ENCODE measurements around the gene PHLPP1.

PHLPP1 gene

DNA sequence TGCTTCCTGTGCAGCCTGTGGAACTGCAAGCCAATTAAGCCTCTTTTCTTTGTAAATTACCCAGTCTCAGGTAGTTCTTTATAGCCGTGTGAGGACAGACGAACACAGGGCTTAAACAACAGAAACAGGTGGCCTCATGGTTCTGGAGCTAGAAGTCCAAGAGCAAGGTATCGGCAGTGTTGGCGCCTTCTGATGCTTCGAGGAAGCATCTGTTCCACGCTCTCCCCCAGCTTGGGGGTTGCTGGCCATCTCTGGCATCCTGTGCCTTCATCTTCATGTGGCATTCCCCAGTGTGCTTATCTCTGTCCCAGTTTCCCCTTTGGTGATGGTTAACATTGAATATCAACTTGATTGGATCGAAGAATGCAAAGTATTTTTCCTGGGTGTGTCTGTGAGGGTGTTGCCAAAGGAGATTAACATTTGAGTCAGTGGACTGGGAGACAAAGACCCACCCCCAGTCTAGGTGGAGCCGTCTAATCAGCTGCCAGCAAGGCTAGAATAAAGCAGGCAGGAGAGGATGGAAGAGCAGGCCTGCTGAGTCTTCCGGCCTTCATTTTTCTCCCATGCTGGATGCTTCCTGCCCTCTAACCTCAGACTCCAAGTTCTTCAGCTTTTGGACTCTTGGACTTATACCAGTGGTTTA is 287.6 kb downstream of the PHLPP1 start:
- TF ChIP-seq YY1 (IDR thresholded peaks at IDR 0.05; ENCODE audit: low read depth) (no peak), EGR1 (IDR thresholded peaks at IDR 0.05) (no peak), EP300 (IDR thresholded peaks at IDR 0.05; ENCODE audit: borderline replicate concordance) (no peak), TEAD4 (IDR thresholded peaks at IDR 0.05) (no peak), TCF12 (IDR thresholded peaks at IDR 0.05; ENCODE audit: low read depth) (no peak), CREB1 (IDR thresholded peaks at IDR 0.05; ENCODE audit: low read depth) (no peak), CEBPB (IDR thresholded peaks at IDR 0.05) (no peak), RAD21 (IDR thresholded peaks at IDR 0.05; ENCODE audit: low read depth) (no peak)
- TF ChIP-seq, protein P1, sequence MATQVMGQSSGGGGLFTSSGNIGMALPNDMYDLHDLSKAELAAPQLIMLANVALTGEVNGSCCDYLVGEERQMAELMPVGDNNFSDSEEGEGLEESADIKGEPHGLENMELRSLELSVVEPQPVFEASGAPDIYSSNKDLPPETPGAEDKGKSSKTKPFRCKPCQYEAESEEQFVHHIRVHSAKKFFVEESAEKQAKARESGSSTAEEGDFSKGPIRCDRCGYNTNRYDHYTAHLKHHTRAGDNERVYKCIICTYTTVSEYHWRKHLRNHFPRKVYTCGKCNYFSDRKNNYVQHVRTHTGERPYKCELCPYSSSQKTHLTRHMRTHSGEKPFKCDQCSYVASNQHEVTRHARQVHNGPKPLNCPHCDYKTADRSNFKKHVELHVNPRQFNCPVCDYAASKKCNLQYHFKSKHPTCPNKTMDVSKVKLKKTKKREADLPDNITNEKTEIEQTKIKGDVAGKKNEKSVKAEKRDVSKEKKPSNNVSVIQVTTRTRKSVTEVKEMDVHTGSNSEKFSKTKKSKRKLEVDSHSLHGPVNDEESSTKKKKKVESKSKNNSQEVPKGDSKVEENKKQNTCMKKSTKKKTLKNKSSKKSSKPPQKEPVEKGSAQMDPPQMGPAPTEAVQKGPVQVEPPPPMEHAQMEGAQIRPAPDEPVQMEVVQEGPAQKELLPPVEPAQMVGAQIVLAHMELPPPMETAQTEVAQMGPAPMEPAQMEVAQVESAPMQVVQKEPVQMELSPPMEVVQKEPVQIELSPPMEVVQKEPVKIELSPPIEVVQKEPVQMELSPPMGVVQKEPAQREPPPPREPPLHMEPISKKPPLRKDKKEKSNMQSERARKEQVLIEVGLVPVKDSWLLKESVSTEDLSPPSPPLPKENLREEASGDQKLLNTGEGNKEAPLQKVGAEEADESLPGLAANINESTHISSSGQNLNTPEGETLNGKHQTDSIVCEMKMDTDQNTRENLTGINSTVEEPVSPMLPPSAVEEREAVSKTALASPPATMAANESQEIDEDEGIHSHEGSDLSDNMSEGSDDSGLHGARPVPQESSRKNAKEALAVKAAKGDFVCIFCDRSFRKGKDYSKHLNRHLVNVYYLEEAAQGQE (IDR thresholded peaks at IDR 0.05; ENCODE audit: low read depth): no peak
- TF ChIP-seq, protein P2, sequence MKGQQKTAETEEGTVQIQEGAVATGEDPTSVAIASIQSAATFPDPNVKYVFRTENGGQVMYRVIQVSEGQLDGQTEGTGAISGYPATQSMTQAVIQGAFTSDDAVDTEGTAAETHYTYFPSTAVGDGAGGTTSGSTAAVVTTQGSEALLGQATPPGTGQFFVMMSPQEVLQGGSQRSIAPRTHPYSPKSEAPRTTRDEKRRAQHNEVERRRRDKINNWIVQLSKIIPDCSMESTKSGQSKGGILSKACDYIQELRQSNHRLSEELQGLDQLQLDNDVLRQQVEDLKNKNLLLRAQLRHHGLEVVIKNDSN (IDR thresholded peaks at IDR 0.05): no peak

DNA sequence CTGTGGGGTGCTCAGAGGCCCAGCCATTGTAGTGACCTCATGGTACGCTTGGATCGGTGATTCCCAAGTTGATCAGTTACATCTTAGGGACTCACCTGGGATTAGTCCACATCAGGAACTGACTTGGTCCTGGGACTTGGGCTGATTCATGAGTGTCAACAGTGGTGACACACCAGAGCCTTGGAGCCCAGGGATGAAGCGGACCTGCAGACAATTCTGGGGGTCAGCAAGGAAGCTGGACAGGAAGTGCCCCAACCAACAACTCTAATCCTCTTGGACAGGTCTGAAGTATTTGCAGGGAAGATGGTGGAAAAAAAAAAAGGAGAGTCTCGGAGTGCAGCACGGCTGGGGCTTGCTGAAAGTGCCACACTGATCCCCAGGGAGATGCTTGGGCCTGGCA is 288.6 kb downstream of the PHLPP1 start:
- no peak for TF ChIP-seq FOXM1 (IDR thresholded peaks at IDR 0.05; ENCODE audit: borderline replicate concordance, low read depth)
- TF ChIP-seq, protein P3, sequence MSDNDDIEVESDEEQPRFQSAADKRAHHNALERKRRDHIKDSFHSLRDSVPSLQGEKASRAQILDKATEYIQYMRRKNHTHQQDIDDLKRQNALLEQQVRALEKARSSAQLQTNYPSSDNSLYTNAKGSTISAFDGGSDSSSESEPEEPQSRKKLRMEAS (IDR thresholded peaks at IDR 0.05): no peak
- TF ChIP-seq TAF1 (IDR thresholded peaks at IDR 0.05; ENCODE audit: low read depth): no peak
- no peak for TF ChIP-seq YY1 (IDR thresholded peaks at IDR 0.05; ENCODE audit: low read depth)
- TF ChIP-seq CEBPB (IDR thresholded peaks at IDR 0.05): no peak
- no peak for TF ChIP-seq ZBTB7A (IDR thresholded peaks at IDR 0.05; ENCODE audit: low read depth)
- TF ChIP-seq, protein P1 (IDR thresholded peaks at IDR 0.05; ENCODE audit: low read depth): no peak
- TF ChIP-seq TEAD4 (IDR thresholded peaks at IDR 0.05): no peak

DNA sequence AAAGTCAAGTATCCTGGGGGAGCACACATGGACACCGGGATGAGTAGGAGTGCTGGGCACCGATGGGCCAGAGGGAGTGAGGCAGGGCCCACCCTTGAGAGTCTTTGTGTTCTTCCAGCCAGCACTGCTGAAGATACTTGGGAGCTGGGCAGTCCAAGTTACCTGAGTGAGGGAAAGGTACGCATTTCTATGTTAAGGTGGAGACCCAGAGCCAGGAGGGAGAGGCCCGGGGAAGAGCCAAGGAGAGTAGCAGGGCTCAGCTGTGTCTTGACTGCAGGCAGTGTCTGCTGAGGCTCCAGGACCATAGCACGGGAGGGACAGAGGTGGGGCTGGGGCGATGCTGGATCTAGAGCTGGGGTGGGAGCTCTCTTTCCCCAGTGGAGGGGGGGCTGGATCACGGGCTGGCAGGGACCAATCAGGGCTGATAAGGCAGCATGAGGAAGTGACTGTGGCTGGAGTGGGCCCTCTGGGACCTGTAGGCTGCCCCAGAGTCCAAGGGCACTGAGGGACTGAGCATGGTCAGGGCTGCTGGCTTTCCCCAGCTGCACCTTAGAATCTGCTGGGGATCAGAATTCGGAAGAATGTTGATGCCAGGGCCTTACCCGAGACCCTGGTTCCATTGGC is 289.2 kb downstream of the PHLPP1 start:
- TF ChIP-seq TAF1 (IDR thresholded peaks at IDR 0.05; ENCODE audit: low read depth) (no peak), CREB1 (IDR thresholded peaks at IDR 0.05; ENCODE audit: low read depth) (no peak), CEBPB (IDR thresholded peaks at IDR 0.05) (no peak), TEAD4 (IDR thresholded peaks at IDR 0.05) (no peak), EGR1 (IDR thresholded peaks at IDR 0.05) (no peak), NFIC (IDR thresholded peaks at IDR 0.05) (no peak)
- TF ChIP-seq, protein P1 (IDR thresholded peaks at IDR 0.05; ENCODE audit: low read depth): no peak
- TF ChIP-seq, protein P2 (IDR thresholded peaks at IDR 0.05): no peak

DNA sequence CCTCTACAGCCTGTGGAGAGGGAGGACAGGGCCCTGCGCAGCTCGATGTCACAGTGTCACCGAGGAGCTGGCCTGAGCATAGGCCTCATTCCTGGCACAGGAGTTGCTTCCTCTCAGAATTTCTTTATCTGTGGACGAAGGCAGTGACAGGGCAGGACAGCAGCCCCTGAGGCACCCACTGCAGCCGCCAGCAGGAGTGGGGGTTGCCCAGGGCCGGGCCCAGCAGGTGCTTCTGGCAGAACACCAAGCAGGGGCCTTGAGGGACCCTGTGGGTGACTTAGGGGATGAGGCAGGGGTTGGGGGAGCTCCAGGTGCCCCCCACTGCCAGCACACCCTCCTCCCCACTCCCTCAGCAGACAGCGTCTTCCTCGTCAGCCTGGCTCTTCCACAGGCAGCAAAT is 290.0 kb downstream of the PHLPP1 start:
- TF ChIP-seq CREB1 (IDR thresholded peaks at IDR 0.05; ENCODE audit: low read depth) (no peak), FOXM1 (IDR thresholded peaks at IDR 0.05; ENCODE audit: borderline replicate concordance, low read depth) (no peak), EGR1 (IDR thresholded peaks at IDR 0.05) (no peak), RAD21 (IDR thresholded peaks at IDR 0.05; ENCODE audit: low read depth) (no peak), EP300 (IDR thresholded peaks at IDR 0.05; ENCODE audit: borderline replicate concordance) (no peak), ZBTB7A (IDR thresholded peaks at IDR 0.05; ENCODE audit: low read depth) (no peak), NFIC (IDR thresholded peaks at IDR 0.05) (no peak), CEBPB (IDR thresholded peaks at IDR 0.05) (no peak), YY1 (IDR thresholded peaks at IDR 0.05; ENCODE audit: low read depth) (no peak), TCF12 (IDR thresholded peaks at IDR 0.05; ENCODE audit: low read depth) (no peak), TEAD4 (IDR thresholded peaks at IDR 0.05) (no peak), TAF1 (IDR thresholded peaks at IDR 0.05; ENCODE audit: low read depth) (no peak)
- TF ChIP-seq, protein P2 (IDR thresholded peaks at IDR 0.05): no peak
- TF ChIP-seq, protein P1 (IDR thresholded peaks at IDR 0.05; ENCODE audit: low read depth): no peak
- TF ChIP-seq, protein P3 (IDR thresholded peaks at IDR 0.05): no peak
